ENCODE measurements around the gene SMIM10L2A. TPM values are rescaled to one million over a fixed set of nuclear protein-coding genes. Genes with fewer than 3 reads are reported as not detected.

The SMIM10L2A gene
- total RNA-seq, 1 experiment from 2014 or later, result 18.3 TPM

- Histone ChIP-seq H4K8ac (replicated peaks; ENCODE audit: insufficient read length, low read depth, low read length) (no peak overlapping the region), H2AK5ac (ENCODE audit: insufficient read length, low read length) (no peak overlapping the region), H3K9ac (ENCODE audit: extremely low read depth, insufficient read length, low read length) (no peak overlapping the region), H3T11ph (ENCODE audit: low read length) (no peak overlapping the region), H3K27me3 (ENCODE audit: insufficient read depth, low read length) (no peaks in the 10 kb centered on the region), H2BK5ac (ENCODE audit: insufficient read length, low read length) (no peak overlapping the region), H3K79me1 (ENCODE audit: insufficient read depth, low read depth, low read length, poor library complexity, severe bottlenecking) (no peaks in the 10 kb centered on the region), H4K20me1 (ENCODE audit: control insufficient read depth, insufficient read depth, insufficient read length) (no peaks in the 10 kb centered on the region), H2BK20ac (ENCODE audit: low read depth, low read length, poor library complexity, severe bottlenecking) (no peak overlapping the region), H4K91ac (ENCODE audit: insufficient read length, low read depth, low read length) (no peak overlapping the region), H2BK12ac (ENCODE audit: insufficient read length, low read depth, low read length) (no peak overlapping the region), H3K27ac (ENCODE audit: insufficient read length, low read depth, low read length) (no peak overlapping the region), H3K18ac (ENCODE audit: insufficient read length, low read depth, low read length) (no peak overlapping the region), H3K4ac (ENCODE audit: low read depth, low read length) (no peak overlapping the region), H2BK120ac (ENCODE audit: low read depth, low read length, poor library complexity, severe bottlenecking) (no peak overlapping the region), H3K14ac (ENCODE audit: insufficient read depth, low read length) (no peak overlapping the region), H3K9me3 (ENCODE audit: control insufficient read depth, low read depth, low read length) (peaks cover 14% of the 10 kb centered on the region), H3K79me2 (ENCODE audit: insufficient read depth, low read length) (no peaks in the 10 kb centered on the region), H2BK15ac (ENCODE audit: low read depth, low read length) (no peak overlapping the region), H2AFZ (ENCODE audit: low read length) (no peak overlapping the region), H4K5ac (ENCODE audit: insufficient read length, low read depth, low read length) (no peak overlapping the region), H3K56ac (ENCODE audit: insufficient read length, low read depth, low read length) (no peak overlapping the region), H3K4me1 (ENCODE audit: insufficient read depth, low read length) (no peaks in the 10 kb centered on the region), H3K23me2 (ENCODE audit: insufficient read length, low read depth, low read length, poor library complexity, severe bottlenecking) (no peaks in the 10 kb centered on the region), H3K23ac (ENCODE audit: insufficient read length, low read depth, low read length) (no peak overlapping the region), H3K4me2 (ENCODE audit: insufficient read depth, insufficient read length, low read length) (no peak overlapping the region)
- peaks cover 10% of the 10 kb centered on the region for H3K27me3 Mint-ChIP-seq (ENCODE audit: low read depth)
- no peak overlapping the region; a peak in 1 of 7 replicates for H3K27ac Mint-ChIP-seq
- no peak overlapping the region for H3K4me3 Mint-ChIP-seq
- WGBS (ENCODE audit: extremely low coverage, insufficient read length, low lambda C conversion rate), result no CpG with 5 or more reads among the region's 22 CpGs
- H3K9me3 Mint-ChIP-seq, result peaks cover 68 to 78% of the 10 kb centered on the region in 2 experiments
- no peak for DNase-seq
- H3K36me3 Mint-ChIP-seq (ENCODE audit: insufficient read depth in 1 of 3, low read depth in 3 of 3), result peaks cover 0 to 26% (median 7%) of the 10 kb centered on the region in 3 experiments
- peak; percentile 30; the same call in 1 of the 3 replicates for TF ChIP-seq CTCF (conservative IDR thresholded peaks at IDR 0.05)
- H3K4me1 Mint-ChIP-seq, result peaks cover 8 to 11% of the 10 kb centered on the region in 2 experiments
Observed at GRCh38 chrX:135432881-135433521, 11.3 kb downstream of the SMIM10L2A start.
